Measurements from ENCODE around the gene DDX21. TPM values are rescaled to one million over a fixed set of nuclear protein-coding genes. Genes with fewer than 3 reads are reported as not detected.

Gene DDX21
- total and polyA plus RNA-seq, 8 donors: 14.3 to 85.2 (median 21.3) TPM

DNA sequence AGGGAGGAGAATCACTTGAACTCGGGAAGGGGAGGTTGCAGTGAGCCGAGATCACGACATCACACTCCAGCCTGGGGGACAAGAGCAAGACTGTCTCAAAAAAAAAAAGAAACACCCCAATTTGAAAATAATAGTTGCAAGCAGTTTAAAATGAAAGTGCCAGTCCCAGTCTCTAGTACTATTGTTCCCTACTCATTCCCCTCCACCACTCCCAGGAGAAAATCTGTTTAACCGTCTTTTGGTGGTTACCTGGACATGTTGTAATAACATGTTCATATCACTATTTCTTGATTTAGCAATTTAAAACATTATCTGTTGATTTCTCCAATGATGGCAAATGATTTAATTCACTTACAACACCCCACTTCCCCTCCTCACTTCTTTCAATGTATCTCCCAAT, 77.3 kb downstream of the DDX21 start:
- intact Hi-C loops (cut with DNase I; ENCODE audit: low total_unique reads): no loop called here
- 76 to 88% (median 84%) methylated on average over 4 of the region's 4 CpGs for WGBS, 5 donors
- TF ChIP-seq POLR2AphosphoS5 (IDR thresholded peaks at IDR 0.05) (no peak), EP300 (IDR thresholded peaks at IDR 0.05) (no peak), CTCF (IDR thresholded peaks at IDR 0.05) (no peak), POLR2A (IDR thresholded peaks at IDR 0.05) (no peak)
- Histone ChIP-seq H3K36me3 (no peaks in the 10 kb centered on the region), H3K9me3 (no peaks in the 10 kb centered on the region), H3K4me3 (no peak overlapping the region), H3K4me1 (no peaks in the 10 kb centered on the region), H3K27me3 (no peaks in the 10 kb centered on the region), H3K27ac (no peak overlapping the region)
- DNase-seq: no peak

Small RNAs within 50 kb of the gene (small RNA-seq; reads per million reads assigned to genes)
- 0 reads per million in 4 donors for gene RNU6-571P

Other genes starting within 250 kb of the DDX21 start
- 100 to 1,000 TPM in 3 of 5 donors, 10 to 100 TPM in 2; 39.7 to 176 (median 102) TPM for gene CCAR1, start 234.9 kb upstream of the DDX21 start, total RNA-seq
- 100 to 1,000 TPM in 1 of 3 donors, 10 to 100 TPM in 2; 19.9 to 130 (median 38.3) TPM for gene CCAR1, start 234.9 kb upstream of the DDX21 start, polyA plus RNA-seq
- 10 to 100 TPM in 1 of 5 donors, 1 to 10 TPM in 4; 1.2 to 13.8 (median 8.3) TPM for gene STOX1, start 128.6 kb upstream of the DDX21 start, total RNA-seq
- 1 to 10 TPM; 1.8 to 3.8 (median 2.6) TPM for gene STOX1, start 128.6 kb upstream of the DDX21 start, polyA plus RNA-seq
- gene DDX50, start 54.9 kb upstream of the DDX21 start, total RNA-seq: 100 to 1,000 TPM in 1 of 5 donors, 10 to 100 TPM in 3, 1 to 10 TPM in 1; 9.3 to 102 (median 56.2) TPM
- 10 to 100 TPM; 18.8 to 34.7 (median 23.3) TPM for gene DDX50, start 54.9 kb upstream of the DDX21 start, polyA plus RNA-seq
- gene KIFBP, start 32.6 kb downstream of the DDX21 start, total RNA-seq: 10 to 100 TPM in 4 of 5 donors, 1 to 10 TPM in 1; 2.3 to 26.7 (median 18.0) TPM
- 10 to 100 TPM; 10.8 to 13.0 (median 11.1) TPM for gene KIFBP, start 32.6 kb downstream of the DDX21 start, polyA plus RNA-seq
- 100 to 1,000 TPM in 1 of 5 donors, 10 to 100 TPM in 3, 1 to 10 TPM in 1; 1.3 to 212 (median 43.8) TPM for gene SRGN, start 131.9 kb downstream of the DDX21 start, total RNA-seq
- 10 to 100 TPM; 26.6 to 83.6 (median 42.0) TPM for gene SRGN, start 131.9 kb downstream of the DDX21 start, polyA plus RNA-seq
- 10 to 100 TPM; 28.8 to 69.6 (median 35.0) TPM for gene VPS26A, start 168.0 kb downstream of the DDX21 start, total RNA-seq
- gene VPS26A, start 168.0 kb downstream of the DDX21 start, polyA plus RNA-seq: 10 to 100 TPM; 22.6 to 37.3 (median 27.9) TPM
- gene SUPV3L1, start 224.1 kb downstream of the DDX21 start, total RNA-seq: 100 to 1,000 TPM in 1 of 5 donors, 10 to 100 TPM in 4; 15.2 to 111 (median 38.5) TPM
- gene SUPV3L1, start 224.1 kb downstream of the DDX21 start, polyA plus RNA-seq: 10 to 100 TPM; 42.7 to 49.4 (median 48.3) TPM

Measured in stomach (tissue), 9 donors.